Measurements from ENCODE around the gene RORB.

The RORB gene

GRCh38 chr9:74721696-74722660 lies 224.8 kb downstream of the RORB start:
- no peak for FAIRE-seq

GRCh38 chr9:74724317-74724716 lies 227.2 kb downstream of the RORB start:
- no peak for FAIRE-seq

- no peak for FAIRE-seq
These were observed 229.4 kb downstream of the RORB start for GRCh38 chr9:74726581-74726980.

GRCh38 chr9:74728176-74728575 lies 231.0 kb downstream of the RORB start:
- FAIRE-seq: no peak

GRCh38 chr9:74729136-74729695 lies 232.1 kb downstream of the RORB start:
- no peak for FAIRE-seq

- FAIRE-seq: no peak
These were observed 238.6 kb downstream of the RORB start for GRCh38 chr9:74735761-74736160.

GRCh38 chr9:74736646-74737045 lies 239.5 kb downstream of the RORB start:
- no peak for FAIRE-seq

- no peak for FAIRE-seq
These were observed 245.2 kb downstream of the RORB start for GRCh38 chr9:74742191-74742790.
